BLaER1 treated with 17β-estradiol and CSF1 and Interleukin-3, amounts not matched to agents 10 nM and 100 nM (cell line): ENCODE data around the gene RAD50.
"Not testable (repeated sequence)": the region's sequence is repeated elsewhere in the genome, so short reads cannot be mapped to it uniquely, and the experiment has no call there.

Source experiments
- H3K27ac ChIP-seq, 11 experiments: shearing (Covaris generic); formaldehyde crosslinking; 2 replicates each; pipeline ENCODE4 v1.8.1; 2022
- H3K27me3 ChIP-seq, 11 experiments: shearing (Covaris generic); formaldehyde crosslinking; 2 replicates each; pipeline ENCODE4 v1.8.1; 2022
- H3K36me3 ChIP-seq, 11 experiments: shearing (Covaris generic); formaldehyde crosslinking; 2 replicates each; pipeline ENCODE4 v1.8.1; 2022
- H3K4me1 ChIP-seq, 10 experiments: shearing (Covaris generic); formaldehyde crosslinking; 2 replicates each; pipeline ENCODE4 v1.8.1; 2022
- H3K4me2 ChIP-seq, 11 experiments: shearing (Covaris generic); formaldehyde crosslinking; 2 replicates each; pipeline ENCODE4 v1.8.1; 2022
- H3K4me3 ChIP-seq, 10 experiments: shearing (Covaris generic); formaldehyde crosslinking; 2 replicates each; pipeline ENCODE4 v1.8.1; 2022
- H3K9ac ChIP-seq, 11 experiments: shearing (Covaris generic); formaldehyde crosslinking; 2 replicates each; pipeline ENCODE4 v1.8.1; 2022
- H3K9me3 ChIP-seq, 11 experiments: shearing (Covaris generic); formaldehyde crosslinking; replicated peaks in 1 of 11; 2 replicates each; pipeline ENCODE4 v1.8.1; 2022
- H4K20me1 ChIP-seq, 11 experiments: shearing (Covaris generic); formaldehyde crosslinking; 2 replicates each; pipeline ENCODE4 v1.8.1; 2022
- Cebpa-rat ChIP-seq, 11 experiments: shearing (Covaris generic); IDR thresholded peaks; 2 replicates each; pipeline ENCODE4 v1.8.1; 2022

Gene RAD50

DNA sequence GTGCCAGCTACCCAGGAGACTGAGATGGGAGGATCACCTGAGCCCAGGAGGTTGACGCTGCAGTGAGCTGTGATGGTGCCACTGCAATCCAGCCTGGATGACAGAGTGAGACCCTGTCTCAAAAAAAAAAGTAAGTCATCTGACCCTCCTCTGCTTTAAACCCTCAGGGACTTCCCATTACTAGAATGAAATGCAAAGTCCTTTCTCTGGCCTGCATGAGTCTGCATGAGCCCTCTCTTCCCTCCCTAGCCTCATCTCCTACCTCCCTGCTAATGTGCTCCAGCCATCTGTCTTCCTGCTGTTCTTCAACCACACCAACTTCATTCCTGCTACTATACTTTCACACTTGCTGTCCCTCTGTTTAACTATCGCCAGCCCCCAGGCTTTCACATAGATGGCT, 28.8 kb upstream of the RAD50 start:
- no peaks in the 10 kb centered on the region for H4K20me1 ChIP-seq
- no peaks in the 10 kb centered on the region for H3K27me3 ChIP-seq
- no peak overlapping the region for H3K4me3 ChIP-seq
- H3K4me1 ChIP-seq, result peaks cover 34 to 57% (median 53%) of the 10 kb centered on the region in 10 experiments
- H3K27ac ChIP-seq, result no peak overlapping the region
- peaks cover 20 to 22% (median 21%) of the 10 kb centered on the region in 11 experiments for H3K9me3 ChIP-seq
- H3K9ac ChIP-seq, result no peak overlapping the region
- H3K4me2 ChIP-seq, result peak overlapping the region in 7 of 11 experiments; percentile 11 to 84 (median 64); a peak in 11 of 22 replicates
- no peak for TF ChIP-seq Cebpa-rat (IDR thresholded peaks at IDR 0.05)
- peaks cover 0 to 9% (median 0%) of the 10 kb centered on the region in 11 experiments; a peak in 1 of 22 replicates for H3K36me3 ChIP-seq

DNA sequence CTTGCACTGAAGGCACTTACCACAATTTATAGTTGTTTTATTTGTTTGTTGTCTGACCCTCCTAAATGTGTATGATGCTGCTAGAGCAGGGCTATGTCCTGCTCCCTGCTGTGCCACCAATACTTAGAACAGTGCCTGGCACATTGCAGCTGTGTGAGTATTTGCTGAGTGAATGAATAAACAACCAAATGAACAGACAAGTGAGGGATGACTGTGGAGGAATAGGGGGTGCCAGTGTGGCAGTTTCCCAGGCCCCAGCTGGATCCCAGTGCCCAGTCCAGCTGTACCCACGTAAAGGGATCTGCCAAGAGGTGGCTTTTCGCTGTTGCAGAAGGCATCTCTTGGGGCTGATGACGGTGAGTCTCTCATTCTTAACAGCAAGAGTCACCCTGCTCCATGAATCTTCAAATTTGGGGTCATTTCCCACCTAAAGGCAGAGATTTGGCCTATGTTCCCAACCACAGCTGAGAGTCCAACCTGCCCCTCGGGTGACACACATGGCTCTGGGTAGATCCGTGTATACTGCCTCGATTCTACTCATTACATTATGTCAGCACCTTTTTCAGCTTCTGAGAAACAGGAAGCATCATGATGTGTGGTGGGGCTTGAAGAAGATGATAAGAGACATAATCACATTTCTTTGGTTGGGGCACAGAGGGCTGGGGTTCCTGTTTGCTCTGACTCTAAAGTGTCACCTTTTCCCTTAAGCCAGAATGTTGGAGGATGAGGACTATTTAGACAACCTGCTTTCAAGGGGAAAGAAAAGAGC, 27.7 kb upstream of the RAD50 start:
- H3K9ac ChIP-seq, result no peak overlapping the region
- H3K4me3 ChIP-seq, result no peak overlapping the region
- H3K27ac ChIP-seq, result peak overlapping the region in 1 of 11 experiments; percentile 0; a peak in 2 of 22 replicates
- no peaks in the 10 kb centered on the region for H4K20me1 ChIP-seq
- peaks cover 34 to 57% (median 53%) of the 10 kb centered on the region in 10 experiments for H3K4me1 ChIP-seq
- no peak for TF ChIP-seq Cebpa-rat (IDR thresholded peaks at IDR 0.05)
- H3K9me3 ChIP-seq, result peaks cover 10 to 12% (median 10%) of the 10 kb centered on the region in 11 experiments
- no peaks in the 10 kb centered on the region for H3K27me3 ChIP-seq
- H3K36me3 ChIP-seq, result peaks cover 0 to 6% (median 0%) of the 10 kb centered on the region in 11 experiments; a peak in 1 of 22 replicates
- H3K4me2 ChIP-seq, result peak overlapping the region; percentile 34 to 84 (median 58); a peak in 21 of 22 replicates

- Histone ChIP-seq H3K4me3 (no peak overlapping the region), H3K9ac (no peak overlapping the region), H3K27me3 (no peaks in the 10 kb centered on the region), H3K4me2 (no peak overlapping the region), H3K36me3 (no peaks in the 10 kb centered on the region), H3K4me1 (peaks cover 24 to 39% (median 37%) of the 10 kb centered on the region in 10 experiments), H3K27ac (no peak overlapping the region), H4K20me1 (no peaks in the 10 kb centered on the region), H3K9me3 (no peaks in the 10 kb centered on the region)
- TF ChIP-seq Cebpa-rat (IDR thresholded peaks at IDR 0.05), result no peak
Observed at GRCh38 chr5:132530946-132531345, 25.8 kb upstream of the RAD50 start.

DNA sequence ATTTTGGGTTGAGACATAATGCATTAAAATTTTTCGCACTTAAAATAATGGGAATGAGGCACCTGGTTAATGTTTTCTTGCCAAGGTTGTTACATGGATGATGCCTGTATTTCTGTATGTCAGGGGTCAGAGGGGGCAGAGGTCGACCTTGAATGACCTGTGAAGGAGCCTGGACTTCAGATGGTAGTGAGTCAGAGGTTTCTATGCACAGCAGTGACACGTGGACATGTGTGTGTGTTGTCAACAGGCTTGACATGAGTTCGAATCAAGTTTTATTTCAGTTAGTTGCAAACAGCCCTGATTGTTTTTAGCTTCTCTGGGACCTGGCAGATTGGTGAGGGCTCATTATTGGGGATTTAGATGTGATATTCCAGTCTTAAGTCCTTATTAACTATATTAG, 17.1 kb upstream of the RAD50 start:
- no peaks in the 10 kb centered on the region for H4K20me1 ChIP-seq
- no peak overlapping the region for H3K27ac ChIP-seq
- peaks cover 0 to 6% (median 0%) of the 10 kb centered on the region in 10 experiments; a peak in 2 of 20 replicates for H3K4me1 ChIP-seq
- 0 out of 22 replicates have a peak overlapping the region, but pooled peaks of 1 of the 11 experiments have one; percentile 12 for H3K4me2 ChIP-seq
- H3K4me3 ChIP-seq, result no peak overlapping the region
- no peaks in the 10 kb centered on the region for H3K36me3 ChIP-seq
- no peak for TF ChIP-seq Cebpa-rat (IDR thresholded peaks at IDR 0.05)
- no peaks in the 10 kb centered on the region for H3K9me3 ChIP-seq
- no peak overlapping the region for H3K9ac ChIP-seq
- H3K27me3 ChIP-seq, result no peaks in the 10 kb centered on the region

DNA sequence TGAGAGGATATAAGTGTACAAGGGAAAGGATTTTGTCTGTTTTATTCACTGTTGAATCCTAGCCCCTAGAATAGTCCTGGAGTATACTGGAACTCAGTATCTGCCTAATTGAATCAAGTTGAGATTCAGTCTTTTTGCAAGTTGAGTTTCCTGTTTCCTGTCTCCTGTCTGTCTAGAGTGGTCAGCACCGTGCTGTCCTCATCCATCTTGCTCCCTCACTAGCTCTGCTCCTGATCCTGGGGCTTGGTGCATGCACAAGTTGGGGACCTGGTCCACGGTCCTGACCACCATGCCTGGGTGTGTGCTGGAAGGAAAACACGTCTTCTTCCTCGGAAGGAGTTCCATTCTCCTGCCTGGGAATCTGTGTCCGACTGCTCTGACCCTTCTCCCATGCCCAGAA, 16.6 kb upstream of the RAD50 start:
- no peak for TF ChIP-seq Cebpa-rat (IDR thresholded peaks at IDR 0.05)
- Histone ChIP-seq H3K9ac (no peak overlapping the region), H3K27ac (no peak overlapping the region), H3K27me3 (no peaks in the 10 kb centered on the region), H3K4me3 (no peak overlapping the region), H3K4me1 (peaks cover 0 to 6% (median 0%) of the 10 kb centered on the region in 10 experiments; a peak in 2 of 20 replicates), H4K20me1 (no peaks in the 10 kb centered on the region), H3K9me3 (no peaks in the 10 kb centered on the region), H3K4me2 (0 out of 22 replicates have a peak overlapping the region, but pooled peaks of 1 of the 11 experiments have one; percentile 12), H3K36me3 (no peaks in the 10 kb centered on the region)

GRCh38 chr5:132540764-132541163, 16.0 kb upstream of the RAD50 start:
- Histone ChIP-seq H4K20me1 (no peaks in the 10 kb centered on the region), H3K9ac (no peak overlapping the region), H3K27ac (no peak overlapping the region), H3K9me3 (no peaks in the 10 kb centered on the region), H3K36me3 (no peaks in the 10 kb centered on the region), H3K4me2 (no peak overlapping the region), H3K4me1 (peaks cover 0 to 6% (median 0%) of the 10 kb centered on the region in 10 experiments; a peak in 2 of 20 replicates), H3K4me3 (no peak overlapping the region), H3K27me3 (no peaks in the 10 kb centered on the region)
- TF ChIP-seq Cebpa-rat (IDR thresholded peaks at IDR 0.05), result no peak

GRCh38 chr5:132543472-132544201, 13.1 kb upstream of the RAD50 start, which contains the start of gene IL5:
Gene IL5, minus strand, starts transcription at chr5:132543522. Its CDS starts 44 bp downstream, at chr5:132543478.
- Histone ChIP-seq H3K9me3 (no peaks in the 10 kb centered on the region), H3K27me3 (no peaks in the 10 kb centered on the region), H3K4me2 (no peak within 1 kb of the TSS), H3K4me1 (peaks cover 0 to 6% (median 0%) of the 10 kb centered on the region in 10 experiments; a peak in 2 of 20 replicates), H3K36me3 (no peaks in the 10 kb centered on the region), H4K20me1 (no peaks in the 10 kb centered on the region), H3K4me3 (no peak within 1 kb of the TSS), H3K27ac (no peak within 1 kb of the TSS), H3K9ac (no peak within 1 kb of the TSS)
- TF ChIP-seq Cebpa-rat (IDR thresholded peaks at IDR 0.05), result no peak

- no peak overlapping the region for H3K27ac ChIP-seq
- H3K9me3 ChIP-seq, result no peaks in the 10 kb centered on the region
- no peaks in the 10 kb centered on the region for H3K36me3 ChIP-seq
- no peak for TF ChIP-seq Cebpa-rat (IDR thresholded peaks at IDR 0.05)
- no peaks in the 10 kb centered on the region for H4K20me1 ChIP-seq
- no peak overlapping the region for H3K9ac ChIP-seq
- H3K27me3 ChIP-seq, result no peaks in the 10 kb centered on the region
- 0 out of 20 replicates have a peak, but pooled peaks cover 0 to 3% (median 0%) of the 10 kb centered on the region in 10 experiments for H3K4me1 ChIP-seq
- H3K4me2 ChIP-seq, result no peak overlapping the region
- no peak overlapping the region for H3K4me3 ChIP-seq
Observed at GRCh38 chr5:132546108-132546507, 10.7 kb upstream of the RAD50 start.

- Histone ChIP-seq H3K9me3 (no peaks in the 10 kb centered on the region), H3K4me1 (0 out of 20 replicates have a peak, but pooled peaks cover 0 to 3% (median 0%) of the 10 kb centered on the region in 10 experiments), H3K36me3 (no peaks in the 10 kb centered on the region), H3K27ac (no peak overlapping the region), H3K27me3 (no peaks in the 10 kb centered on the region), H3K4me3 (no peak overlapping the region), H3K9ac (no peak overlapping the region), H3K4me2 (no peak overlapping the region), H4K20me1 (no peaks in the 10 kb centered on the region)
- TF ChIP-seq Cebpa-rat (IDR thresholded peaks at IDR 0.05), result no peak
Observed at GRCh38 chr5:132547269-132547668, 9.5 kb upstream of the RAD50 start.

DNA sequence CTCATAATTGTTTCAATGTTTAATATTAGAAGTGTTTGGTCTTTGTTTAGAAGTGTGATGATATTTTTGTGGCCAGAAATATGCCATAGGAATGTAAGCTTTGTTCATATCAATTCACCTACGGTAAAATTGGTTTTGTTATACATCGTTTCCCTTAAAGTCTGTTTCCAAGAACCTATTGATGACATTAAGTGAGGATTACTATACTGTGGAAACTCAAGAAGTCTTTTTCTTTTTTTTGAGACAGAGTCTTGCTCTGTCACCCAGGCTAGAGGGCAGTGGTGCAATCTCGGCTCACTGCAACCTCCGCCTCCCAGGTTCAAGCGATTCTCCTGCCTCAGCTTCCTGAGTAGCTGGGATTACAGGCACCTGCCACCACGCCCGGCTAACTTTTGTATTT, 7.9 kb upstream of the RAD50 start:
- H4K20me1 ChIP-seq, H3K27me3 ChIP-seq, H3K36me3 ChIP-seq, H3K27ac ChIP-seq, H3K4me1 ChIP-seq, H3K9me3 ChIP-seq, H3K4me3 ChIP-seq, H3K9ac ChIP-seq, H3K4me2 ChIP-seq: not testable (repeated sequence)
